Activated CD4-positive, CD25-positive, alpha-beta regulatory T cell (primary cell): ENCODE measurements around the gene PPP1R14C.

ENCODE experiments used
- DNase-seq, 4 experiments: peaks; one replicate each; lab custom pipeline; 2025; lab: John Stamatoyannopoulos, UW

PPP1R14C gene

DNA sequence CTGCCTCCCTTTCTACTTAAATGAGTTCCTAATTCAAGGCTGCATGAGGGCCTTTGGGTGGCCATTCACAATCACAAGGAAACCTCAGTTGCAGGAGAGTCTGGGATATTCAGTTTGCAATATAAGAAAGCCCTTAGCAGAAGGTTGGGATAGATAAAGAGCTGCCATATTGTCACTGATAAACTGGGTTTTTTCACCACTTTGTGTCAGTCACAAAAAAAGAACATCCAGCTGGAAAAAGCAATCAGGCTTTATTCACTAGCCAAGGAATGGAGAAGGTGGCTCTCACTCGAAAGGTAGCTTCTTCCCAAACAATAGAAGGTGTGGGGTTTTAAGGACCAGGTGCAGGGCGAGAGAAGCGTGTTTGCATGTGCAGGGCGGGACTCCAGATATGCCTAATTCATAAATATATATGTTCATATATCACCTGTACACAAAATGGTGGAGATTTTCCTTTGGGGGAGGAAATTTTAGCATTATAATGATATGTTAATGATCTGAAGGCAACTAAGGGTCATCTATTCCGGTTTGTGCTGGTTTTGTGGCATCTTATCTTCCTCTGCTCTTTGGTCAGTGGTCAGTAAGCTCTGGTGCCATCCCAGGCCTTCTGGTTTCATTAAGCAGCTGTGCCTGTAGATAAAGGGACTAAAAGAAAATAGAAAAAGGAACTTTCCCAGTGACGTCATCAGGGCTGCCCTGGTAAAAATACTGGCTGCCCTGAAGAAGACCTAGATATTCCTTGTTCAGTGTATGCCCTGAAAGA lies 128.8 kb downstream of the PPP1R14C start:
- DNase-seq = no peak

DNA sequence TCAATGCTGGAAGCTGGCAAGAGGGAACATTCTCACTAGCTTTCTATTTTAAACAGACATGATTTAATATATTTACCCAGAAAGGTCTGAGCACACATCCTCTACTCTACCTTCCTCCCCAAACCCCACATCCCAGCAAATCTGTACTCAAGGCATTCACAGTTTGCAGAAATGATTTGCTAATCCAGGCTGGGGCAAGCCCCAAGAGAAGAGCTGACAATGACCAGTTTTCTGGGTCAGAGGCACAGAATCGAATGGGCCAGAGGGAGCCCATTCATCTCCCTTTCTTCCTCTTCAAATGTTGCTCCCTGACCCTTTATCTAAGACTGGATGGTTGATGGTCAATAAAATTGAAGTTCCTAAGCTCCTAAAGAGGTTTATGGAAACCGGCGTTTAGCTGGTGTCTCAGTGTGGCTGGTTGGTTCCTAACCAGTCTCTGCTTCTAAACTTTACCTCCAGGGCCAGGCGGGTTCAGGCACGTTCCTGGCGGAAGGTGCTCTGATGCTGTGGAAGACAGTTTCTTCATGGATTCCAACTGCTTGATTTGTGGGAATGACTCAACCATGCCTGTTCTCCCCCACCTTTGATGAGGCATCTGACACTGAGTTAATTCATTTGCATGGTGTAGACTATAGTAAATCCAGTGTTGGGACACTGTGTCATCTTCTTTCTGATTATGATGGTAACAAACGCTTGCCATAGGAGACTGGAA lies 129.6 kb downstream of the PPP1R14C start:
- DNase-seq = no peak

DNA sequence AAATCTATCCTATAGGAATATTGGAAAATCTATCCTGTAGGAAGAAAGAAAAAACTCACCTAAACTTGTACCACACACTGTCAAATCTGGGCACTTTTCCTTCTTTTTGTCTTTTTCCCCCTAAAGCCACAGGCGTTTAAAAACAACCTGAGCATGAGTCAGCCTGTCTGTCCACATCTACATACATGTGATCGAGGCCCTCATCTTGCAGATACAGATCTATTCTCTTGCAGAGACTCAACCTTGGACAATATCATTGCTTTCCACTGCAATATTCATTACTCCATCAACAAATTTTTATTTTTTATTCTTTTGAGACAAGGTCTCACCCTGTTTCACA lies 130.1 kb downstream of the PPP1R14C start:
- DNase-seq = no peak

DNA sequence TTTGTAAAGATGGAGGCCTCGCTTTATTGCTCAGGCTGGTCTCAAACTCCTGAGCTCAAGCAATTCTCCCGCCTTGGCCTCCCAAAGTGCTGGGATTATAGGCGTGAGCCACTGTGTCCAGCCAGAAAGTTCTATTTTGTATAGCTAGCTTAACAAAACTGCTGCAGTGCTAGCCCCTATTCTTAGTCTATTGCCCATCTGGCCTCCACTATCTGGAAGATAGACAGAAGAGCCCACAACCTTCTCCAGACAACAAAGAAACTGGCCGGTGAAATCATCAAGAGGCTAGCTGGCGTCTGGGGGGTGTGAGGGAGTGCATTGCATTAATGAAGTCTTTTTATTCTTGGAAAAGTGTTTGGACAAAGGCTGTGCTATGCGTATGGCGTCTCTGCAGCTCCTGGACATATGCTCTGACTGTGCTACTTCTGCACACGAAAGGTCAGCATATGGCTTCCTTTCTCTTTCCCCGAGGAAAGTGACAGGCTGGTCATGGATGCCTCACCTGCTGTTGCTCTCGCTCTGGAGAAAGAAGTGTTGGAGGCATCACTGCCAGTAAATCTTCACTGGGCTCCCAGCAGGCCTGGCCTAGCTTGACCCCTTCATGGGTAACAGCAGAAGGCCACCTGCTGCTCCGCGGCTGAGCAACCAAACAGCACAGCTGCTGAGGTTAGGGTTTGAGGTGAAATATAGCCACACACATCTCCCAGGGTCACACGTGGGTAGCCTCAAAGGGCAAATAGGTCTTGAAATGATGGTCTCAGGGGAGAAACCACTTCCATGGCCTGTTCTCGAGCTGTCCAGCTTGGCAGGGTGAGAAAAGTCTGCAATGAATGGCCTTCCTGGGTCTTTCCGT lies 130.8 kb downstream of the PPP1R14C start:
- no peak for DNase-seq

DNA sequence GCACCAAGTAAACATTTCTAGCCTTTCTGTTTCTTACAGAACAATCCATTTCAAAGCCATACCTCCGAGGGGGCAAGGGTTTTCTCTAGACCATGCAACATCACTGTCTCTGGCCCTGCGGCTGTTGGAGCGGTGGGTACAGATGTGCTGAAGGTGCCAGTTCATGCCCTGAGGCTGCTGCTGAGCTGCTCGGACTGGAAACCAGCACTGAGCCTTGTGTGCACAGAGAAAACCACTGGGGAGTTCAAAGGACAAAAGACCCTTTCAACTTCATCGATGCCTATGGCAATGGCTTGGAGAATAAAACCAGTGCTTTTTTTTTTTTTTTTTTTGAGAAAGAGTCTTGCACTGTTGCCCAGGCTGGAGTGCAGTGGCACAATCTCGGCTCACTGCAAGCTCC lies 132.6 kb downstream of the PPP1R14C start:
- no peak for DNase-seq

DNA sequence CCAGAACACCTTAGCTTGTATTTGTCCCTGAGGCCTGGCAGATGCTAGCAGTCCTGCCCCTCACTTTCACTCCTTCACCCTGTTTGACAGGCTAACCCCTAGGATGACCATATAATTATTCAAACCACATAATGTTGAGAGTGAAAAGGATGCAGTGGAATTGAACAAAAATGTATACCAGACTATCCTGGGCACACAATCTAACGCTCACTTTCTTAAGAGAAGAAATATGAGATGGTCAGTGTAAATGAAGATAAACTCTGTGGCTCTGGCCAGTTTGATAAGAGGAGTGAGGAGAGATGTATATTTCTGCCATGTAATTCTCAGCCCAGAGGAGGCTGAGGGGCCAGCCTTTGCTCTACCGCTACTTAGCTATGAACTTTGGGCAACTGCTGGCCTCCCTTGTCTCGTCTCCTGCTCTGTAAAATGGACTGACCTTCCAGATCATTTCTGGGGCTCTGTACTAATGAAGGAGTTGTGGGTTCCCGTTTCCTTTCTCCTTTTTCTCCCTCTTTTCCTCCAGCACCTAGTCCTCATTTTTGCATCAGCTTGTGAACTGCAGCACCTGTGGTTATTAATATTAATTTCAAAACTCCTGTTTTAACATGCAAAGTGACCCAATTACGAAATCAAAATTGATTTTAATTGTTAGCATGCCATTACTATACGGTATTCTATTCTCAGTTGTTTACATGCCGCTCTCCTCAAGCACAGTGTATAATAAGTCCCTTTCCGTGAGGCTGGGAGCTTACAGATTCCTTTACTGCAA lies 133.5 kb downstream of the PPP1R14C start:
- no peak for DNase-seq

DNA sequence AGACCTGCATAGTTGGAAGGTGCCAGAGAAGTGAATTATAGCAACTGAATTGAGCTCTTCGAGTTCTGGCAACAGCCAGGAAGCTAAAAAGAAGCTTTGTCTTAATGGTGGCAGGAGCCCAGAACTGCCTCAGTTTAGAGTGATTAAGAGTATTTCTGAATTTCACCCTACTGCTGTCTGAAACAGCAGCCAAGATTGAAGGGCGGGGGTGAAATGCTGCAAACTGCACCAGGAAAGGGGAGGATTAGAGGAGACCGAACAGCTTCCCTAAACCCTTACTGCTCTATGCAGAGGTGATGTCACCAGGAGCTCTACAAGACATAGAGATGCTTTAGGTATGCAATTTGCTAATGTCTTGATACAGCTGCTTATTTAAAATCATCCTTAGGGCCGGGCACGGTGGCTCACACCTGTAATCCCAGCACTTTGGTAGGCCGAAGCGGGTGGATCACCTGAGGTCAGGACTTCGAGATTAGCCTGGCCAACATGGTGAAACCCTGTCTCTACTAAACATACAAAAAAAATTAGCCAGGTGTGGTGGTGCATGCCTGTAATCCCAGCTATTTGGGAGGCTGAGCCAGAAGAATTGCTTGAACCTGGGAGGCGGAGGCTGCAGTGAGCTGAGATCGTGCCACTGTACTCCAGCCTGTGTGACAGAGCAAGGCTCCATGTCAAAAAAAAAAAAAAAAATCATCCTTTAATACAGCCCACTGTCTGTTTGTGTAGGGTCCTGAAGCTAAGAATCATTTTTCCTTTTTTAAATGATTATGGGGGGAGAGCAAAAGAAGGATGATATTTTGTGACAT lies 134.3 kb downstream of the PPP1R14C start:
- no peak for DNase-seq

DNA sequence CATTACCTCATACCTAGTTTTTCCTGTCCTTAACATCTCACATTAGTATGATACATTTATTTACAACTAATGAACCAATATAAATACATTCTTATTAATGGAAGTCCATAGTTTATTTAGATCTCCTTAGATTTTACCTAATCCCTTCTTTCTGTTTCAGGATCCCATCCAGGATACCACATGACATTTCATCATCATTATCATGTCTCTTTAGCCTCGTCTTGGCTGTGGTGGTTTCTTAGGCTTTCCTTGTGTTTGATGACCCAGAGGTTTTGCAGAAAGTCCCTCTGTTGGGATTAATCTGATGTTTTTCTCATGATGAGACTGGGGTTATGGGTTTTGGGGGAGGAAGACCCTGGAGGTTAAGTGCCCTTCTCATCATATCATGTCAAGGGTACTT lies 136.7 kb downstream of the PPP1R14C start:
- no peak for DNase-seq

DNA sequence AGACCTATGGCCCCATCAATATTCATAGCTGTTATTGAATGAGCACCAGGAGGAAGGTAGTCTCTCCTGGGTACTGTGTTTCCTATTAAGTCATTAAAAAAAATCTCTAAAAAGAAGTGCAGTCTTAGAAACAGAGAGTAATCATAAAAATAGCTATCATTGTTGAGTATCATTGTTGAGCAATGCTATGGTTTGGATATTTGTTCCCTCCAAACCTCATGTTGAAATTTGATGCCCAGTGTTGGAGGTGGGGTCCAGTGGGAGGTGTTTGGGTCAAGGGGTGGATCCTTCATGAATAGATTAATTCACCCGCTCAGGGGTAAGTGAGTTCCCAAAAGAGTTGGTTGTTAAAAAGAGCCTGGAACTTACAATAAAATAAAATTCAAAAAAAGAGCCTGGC lies 137.9 kb downstream of the PPP1R14C start:
- no peak for DNase-seq

DNA sequence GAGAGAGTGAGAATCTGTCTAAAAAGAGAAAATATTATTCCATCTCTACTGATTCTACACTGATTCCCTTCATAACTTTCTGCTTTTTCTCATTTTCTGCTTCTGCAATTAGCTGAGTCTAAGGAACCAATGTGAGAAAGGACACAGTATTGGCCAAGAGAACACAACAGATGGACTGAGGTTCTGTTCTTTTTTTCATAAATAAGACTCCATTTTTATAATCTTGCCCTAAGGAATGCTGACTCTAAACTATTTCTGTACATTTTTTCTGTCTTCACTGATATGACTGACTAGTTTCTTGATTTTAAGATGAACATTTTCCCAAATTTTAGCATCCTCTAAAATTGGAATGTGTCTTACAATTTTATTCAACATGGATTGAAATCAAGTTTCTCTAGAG lies 138.9 kb downstream of the PPP1R14C start:
- DNase-seq = no peak

DNA sequence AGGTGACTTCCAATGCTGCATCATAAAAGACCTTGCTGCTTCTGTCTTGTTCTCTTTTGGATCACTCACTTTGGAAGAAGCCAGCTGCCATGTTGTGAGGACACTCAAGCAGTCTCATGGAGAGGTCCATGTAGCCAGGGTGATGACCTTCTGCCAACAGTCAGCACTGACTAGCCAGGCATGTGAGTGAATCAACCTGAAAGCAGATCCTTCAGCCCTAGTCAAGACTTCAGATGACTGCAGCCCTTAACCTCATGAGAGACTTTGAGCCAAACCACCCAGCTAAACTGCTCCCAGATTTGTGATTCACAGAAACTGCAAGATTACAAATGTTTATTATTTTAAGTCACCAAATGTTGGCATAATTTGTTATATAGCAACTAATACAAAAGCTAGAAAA lies 140.0 kb downstream of the PPP1R14C start:
- DNase-seq = no peak

DNA sequence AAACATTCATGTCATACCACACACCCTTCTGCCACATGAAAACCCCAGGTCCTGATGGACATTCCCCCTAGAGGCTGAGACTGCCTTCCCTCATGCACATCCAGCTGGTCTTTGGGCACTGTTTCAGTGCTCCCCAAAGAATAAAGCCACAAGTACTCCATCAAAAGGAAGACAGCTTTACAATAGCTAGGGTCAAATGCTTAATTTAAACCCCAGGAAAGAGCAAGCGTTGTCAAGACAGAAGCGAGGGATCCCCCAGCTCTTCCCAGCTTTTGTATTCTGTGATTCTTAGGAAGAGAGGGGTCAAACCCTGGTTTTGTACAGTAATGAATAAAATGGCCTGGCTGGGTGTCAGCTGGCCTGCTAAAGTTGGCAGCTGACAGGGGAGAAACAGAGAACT lies 143.6 kb downstream of the PPP1R14C start:
- DNase-seq = no peak

DNA sequence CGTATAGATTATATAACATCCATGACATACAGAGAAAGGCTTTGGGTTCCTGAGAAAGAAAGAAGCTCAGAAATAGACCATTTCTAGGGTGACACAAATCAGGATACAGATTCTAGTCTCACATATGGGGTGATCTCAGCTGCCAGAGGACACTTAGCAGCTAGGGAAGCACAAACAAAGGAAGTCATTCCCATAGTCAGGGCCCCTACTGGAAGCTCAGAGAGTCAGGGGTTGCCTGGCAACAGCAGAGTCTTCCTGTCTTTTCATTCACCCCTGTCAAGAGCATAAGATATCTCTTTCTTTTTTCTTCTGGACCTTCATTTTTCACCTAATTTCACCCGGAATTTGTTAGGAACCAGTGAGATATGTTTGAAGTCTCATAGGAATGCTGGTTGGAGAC lies 144.1 kb downstream of the PPP1R14C start:
- DNase-seq = no peak

DNA sequence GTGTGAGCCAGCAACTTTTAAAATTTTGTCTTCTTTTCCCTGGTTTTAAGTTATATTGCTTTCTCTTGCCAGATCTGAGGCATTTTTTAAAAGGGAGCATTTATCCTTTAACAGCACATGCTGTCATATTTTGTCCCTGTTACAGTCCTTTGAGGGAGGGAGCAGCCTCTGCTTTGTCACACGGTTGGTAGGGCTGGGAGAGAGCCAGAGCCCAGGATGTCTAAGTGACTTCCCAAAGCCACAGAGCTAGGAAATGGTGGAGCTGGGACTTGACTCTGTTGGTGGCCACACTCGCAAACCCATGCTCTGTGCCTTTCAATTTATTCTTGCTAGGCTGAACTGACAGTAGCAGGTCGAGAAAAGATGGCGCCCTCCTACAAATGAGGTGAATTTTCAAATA lies 145.6 kb downstream of the PPP1R14C start:
- DNase-seq = no peak

DNA sequence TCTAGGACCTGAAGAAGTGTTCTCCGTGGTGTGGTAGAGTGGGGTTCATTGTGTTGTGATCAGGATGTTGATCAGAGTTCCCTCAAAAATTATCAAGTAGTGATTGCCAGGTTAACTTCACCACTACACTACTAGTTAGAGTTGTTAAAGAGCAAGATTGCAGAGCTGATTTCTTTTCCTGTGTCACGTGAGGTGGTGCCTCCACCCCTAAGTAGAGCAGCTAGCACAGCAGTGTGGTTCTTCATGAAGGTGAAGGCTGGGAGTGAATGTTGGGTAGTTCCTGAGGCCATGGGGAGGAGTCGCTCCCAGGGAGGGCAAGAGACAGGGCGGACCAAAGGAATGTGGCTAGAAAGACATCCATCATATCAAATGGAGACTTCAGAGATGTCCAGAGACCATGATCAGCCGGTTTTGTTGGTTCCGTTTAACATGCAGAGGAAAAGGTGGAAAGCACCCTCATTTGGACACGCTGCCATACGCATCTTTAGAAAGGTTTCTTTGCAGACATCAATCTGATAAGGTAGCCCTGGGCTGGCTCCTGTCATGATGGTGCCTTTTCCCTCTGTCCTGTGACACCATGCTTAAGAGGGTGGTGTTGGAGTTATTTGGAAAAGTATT lies 146.7 kb downstream of the PPP1R14C start:
- no peak for DNase-seq

DNA sequence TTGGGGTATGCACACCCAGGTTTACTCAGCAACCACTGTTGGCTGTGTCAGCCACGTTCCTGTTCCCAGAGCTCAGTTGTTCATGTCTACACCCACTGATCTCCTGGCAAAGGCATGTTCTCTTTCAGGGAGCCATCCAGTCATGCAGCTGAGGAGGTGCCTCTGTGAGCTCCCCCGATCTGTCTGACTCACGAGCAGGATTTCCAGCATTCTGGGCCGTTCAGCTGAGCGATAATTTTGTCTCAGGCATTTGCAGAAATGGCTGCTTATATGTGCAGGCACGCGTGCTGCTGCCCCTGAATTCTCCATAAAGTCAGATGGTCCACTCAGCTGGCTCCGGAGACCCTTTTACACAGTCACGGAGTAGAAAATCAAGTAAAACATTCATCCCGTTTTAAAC lies 147.6 kb downstream of the PPP1R14C start:
- DNase-seq = no peak

DNA sequence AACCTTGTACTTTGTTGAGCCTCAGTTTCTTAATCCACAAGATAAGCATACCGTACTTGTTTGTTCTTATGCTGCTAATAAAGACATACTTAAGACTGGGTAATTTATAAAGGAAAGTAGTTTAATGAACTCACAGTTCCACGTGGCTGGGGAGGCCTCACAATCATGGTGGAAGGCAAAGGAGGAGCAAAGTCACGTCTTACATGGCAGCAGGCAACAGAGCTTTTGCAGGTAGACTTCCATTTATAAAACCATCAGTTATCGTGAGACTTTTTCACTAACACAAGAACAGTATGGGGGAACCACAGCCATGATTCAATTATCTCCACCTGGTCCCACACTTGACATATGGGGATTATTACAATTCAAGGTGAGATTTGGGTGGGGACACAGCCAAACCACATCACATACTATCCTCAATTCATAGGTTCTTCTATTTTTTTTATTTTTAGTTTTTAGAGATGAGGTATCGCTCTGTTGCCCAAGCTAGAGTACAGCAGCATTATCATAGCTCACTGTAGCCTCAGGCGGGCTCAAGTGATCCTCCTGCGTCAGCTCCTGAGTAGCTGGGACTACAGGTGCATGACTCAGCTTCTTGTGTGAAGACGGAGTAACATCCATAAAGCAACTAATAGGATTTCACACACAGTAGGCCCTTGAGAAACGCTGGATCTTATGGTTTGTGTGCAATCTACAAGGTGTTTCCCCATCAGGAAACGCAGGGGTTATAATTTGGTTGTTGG lies 149.3 kb downstream of the PPP1R14C start:
- no peak for DNase-seq

DNA sequence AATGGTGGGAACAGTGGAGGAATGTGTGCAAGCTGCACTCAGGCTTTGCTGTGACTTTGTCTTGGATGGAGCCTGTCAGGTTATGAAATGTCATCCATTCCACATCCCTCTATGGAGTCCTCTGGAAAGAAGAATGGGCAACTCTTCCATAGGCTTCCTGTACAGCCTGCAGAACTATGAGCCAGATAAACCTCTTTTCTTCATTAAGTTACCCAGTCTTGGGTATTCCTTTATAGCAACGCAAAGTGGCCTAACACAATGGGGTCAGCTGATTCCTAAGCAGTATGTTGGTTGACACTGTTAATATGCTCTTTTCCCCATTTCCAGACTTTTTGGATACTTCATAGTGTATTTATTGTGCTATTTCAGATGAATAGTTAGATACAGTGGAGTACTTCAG lies 150.2 kb downstream of the PPP1R14C start:
- DNase-seq = no peak

DNA sequence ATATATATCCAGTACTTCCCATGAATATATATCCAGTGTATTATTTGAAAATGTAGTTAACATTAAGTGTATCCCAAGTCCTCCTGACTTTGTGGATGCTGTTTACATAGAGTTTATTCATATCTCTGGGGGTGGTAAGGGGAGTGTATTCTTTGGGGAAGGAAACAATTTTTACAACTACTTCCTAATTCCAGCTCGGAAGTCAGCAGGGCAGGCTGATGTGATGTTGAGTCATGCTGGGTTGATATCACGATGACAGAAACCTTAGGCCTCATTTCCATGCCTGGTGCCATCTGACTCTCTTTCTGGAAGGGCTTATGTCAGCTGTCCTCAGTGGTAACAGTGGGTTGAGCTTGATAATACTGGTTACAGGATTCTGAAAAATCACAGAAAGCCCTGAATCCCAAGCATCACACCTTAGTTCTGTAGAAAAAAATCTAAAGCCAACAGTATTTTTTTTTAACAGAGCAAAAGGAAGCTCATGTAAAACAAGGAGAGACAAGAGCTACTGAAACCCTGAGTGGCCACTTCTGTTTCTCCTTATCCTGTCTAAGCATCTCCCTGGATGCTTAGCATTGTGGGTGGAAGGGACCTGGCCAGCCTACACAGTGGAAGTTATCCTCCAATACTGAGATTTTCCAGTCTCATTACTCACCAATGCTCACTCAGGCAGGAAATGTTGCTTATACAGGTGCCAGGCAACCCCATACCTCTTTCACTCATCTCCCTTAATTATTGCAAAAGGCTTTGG lies 150.8 kb downstream of the PPP1R14C start:
- no peak for DNase-seq
